Activated CD4-positive, CD25-positive, alpha-beta regulatory T cell (primary cell): ENCODE results near the gene ANKRD29.
"Not testable (repeated sequence)": the region's sequence is repeated elsewhere in the genome, so short reads cannot be mapped to it uniquely, and the experiment has no call there.

ENCODE experiments used
- DNase-seq, 4 experiments: peaks; one replicate each; lab custom pipeline; 2025; lab: John Stamatoyannopoulos, UW

ANKRD29 gene

DNA sequence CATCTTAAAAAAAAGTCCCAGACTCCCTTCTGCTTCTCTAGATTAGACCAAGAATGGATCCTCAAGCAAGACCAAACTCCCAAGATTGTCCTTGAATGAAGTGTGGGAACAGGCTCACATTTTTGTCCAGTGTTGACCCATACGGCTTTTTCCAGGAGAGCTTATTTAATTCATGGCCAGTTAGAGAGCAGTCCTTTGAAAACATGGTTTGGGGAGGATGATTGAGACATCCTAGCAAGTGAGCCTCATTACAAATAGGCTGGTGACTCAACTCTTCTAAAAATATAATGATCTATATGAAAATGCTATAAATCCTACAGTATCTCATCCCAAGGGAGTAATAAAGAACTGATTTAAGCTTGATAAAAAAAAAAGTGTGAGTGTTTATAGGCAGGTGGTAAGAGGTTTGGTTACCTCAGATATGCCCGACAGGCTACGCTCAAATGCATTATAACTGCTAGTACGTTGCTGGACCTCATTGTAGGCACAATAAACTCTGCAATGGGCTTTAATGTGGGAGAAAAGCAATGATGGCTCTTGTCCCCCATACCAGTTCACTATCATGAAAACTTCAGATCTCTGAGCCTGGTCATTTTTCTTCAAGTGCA, 17.0 kb downstream of the ANKRD29 start:
- no peak for DNase-seq

- DNase-seq, result no peak
These were observed 18.8 kb downstream of the ANKRD29 start for GRCh38 chr18:23643815-23644490.

GRCh38 chr18:23641937-23642666, 20.6 kb downstream of the ANKRD29 start:
- DNase-seq, result no peak

GRCh38 chr18:23641143-23641720, 21.5 kb downstream of the ANKRD29 start:
- DNase-seq, result no peak

- DNase-seq, result no peak
These were observed 22.7 kb downstream of the ANKRD29 start for GRCh38 chr18:23640052-23640451.

- not testable (repeated sequence) for DNase-seq
These were observed 26.3 kb downstream of the ANKRD29 start for GRCh38 chr18:23636433-23636832.

DNA sequence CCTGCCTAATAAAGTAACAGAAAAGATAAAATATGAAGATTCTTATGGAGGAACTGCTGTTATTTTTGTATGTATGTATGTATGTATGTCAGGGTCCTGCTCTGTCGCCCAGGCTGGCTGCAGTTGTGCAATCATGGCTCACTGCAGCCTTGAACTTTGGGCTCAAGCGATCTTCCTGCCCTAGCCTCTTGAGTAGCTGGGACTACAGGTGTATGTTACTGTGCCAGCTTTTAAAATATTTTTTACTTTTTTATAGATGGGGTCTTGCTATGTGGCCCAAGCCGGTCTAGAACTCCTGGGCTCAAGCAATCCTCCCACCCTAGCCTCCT, 26.7 kb downstream of the ANKRD29 start:
- DNase-seq, result no peak

DNA sequence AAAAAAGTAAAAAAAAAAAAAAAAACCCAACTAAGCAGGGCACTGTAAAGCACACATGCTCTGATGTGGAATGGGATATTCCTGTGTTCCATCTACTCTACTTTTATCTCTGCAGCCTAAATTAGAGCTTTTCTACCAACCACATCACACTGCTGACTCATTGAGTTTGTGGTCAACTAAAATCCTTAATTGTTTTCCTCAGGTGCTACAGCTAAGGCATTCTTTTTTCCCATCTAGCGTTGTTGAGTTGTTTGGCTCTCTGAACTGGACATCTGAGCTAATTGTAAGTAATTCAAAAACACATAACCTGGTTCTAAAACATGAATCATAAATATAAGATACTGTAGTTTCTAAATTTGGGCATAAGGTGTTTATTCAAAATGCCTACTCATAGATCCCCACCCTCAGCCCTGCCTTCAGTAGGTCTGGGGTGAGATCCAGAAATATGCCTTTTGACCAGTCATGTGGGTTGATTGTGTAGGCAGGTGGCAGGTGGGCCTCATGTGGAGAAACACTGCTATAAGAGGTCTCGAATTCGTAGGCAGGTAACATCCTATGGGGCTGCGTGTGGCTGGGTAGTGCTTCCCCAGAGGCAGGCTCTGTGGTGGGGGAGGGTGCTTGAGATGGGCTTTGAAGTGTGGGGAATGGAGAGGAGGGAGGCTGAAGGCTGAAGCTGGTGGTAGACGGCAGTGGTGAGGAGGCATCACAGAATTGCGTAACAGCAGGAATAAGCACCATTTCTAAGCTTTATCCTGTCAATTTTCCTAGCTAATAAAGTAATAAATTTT, 27.2 kb downstream of the ANKRD29 start:
- DNase-seq, result no peak

GRCh38 chr18:23634692-23635091, 28.0 kb downstream of the ANKRD29 start:
- no peak for DNase-seq

DNA sequence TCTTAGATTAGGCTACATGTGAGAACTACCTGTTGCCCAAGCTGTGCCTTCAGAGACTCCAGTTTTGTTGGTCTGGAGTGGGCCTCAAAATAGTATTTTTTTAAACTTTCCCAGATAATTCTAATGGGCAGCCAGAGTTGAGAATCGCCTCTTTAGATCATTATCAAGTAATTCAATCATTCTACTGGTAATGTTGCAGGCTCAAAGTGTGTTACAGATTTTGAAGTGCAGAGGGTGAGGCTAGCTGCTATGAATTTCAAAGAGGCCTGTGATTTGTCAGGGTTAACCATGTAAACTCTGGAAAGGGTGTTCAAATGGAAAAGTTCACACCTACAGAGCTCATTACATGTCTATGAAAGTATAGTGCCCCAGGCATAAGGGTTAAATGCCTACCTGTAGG, 30.1 kb downstream of the ANKRD29 start:
- DNase-seq, result no peak

GRCh38 chr18:23631746-23632145, 31.0 kb downstream of the ANKRD29 start:
- DNase-seq, result no peak

GRCh38 chr18:23631312-23631711, 31.4 kb downstream of the ANKRD29 start:
- no peak for DNase-seq

- no peak for DNase-seq
These were observed 33.2 kb downstream of the ANKRD29 start for GRCh38 chr18:23629444-23629946.

DNA sequence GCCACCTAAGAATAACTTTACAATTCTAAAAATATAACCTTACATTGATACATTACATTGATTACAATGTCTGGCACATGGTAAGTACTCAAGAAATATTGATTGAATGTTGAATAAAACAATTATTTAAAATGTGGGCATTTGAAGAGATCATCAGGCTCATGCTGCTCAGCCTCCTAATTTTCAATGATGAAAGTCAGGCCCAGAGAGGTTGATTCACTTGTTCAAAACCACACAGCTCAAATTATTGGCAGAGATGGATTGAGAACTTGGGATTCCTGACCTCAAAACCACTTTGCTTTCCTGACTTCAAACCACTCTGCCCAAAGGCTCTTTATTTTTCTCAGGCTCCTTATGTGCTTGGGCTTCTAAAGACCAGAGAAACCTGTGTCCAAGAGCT, 34.7 kb downstream of the ANKRD29 start:
- no peak for DNase-seq

DNA sequence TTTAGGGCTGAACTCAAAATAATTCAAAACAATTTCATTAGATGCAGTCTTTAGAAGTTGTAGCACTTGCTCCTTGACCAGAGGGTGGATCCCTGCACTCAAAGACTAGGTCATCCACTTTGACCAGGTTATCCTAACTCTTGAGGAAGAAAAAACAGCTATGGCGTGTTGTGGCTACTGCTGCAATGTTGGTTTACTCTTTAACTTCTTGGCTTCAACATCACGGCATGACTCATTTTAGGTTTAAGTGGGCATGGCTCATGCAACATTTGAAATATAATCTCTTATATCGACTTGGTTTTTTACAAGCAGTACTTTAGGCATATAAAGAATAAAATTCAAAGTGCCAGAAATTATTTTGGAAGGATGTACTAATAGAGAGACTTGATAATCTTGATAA, 35.4 kb downstream of the ANKRD29 start:
- DNase-seq, result no peak

GRCh38 chr18:23626451-23627279, 36.0 kb downstream of the ANKRD29 start:
- no peak for DNase-seq

- DNase-seq, result no peak
These were observed 39.7 kb downstream of the ANKRD29 start for GRCh38 chr18:23623040-23623439.

DNA sequence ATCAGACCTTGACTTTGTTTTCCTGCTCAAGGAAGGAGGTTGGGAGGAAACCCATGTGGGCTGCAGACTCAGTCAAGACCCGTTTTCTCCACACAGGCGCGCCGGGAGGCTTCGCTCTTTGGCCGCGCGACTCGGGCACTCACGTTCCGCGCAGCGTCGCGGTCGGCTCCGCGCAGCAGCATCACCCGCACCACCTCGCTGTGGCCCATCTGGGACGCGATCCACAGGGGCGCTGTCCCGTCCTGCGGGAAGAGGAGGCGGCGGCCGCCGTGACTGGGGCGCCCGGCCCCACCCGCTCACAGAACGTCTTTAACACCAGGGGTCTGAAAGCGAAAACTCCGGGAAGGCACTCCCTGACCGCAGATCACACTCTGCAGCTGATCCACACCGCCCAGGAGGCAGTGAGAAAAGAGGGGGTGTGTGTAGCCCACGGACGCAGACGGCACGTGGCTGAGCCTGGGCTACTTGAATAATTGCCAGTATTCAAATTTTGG, 43.3 kb downstream of the ANKRD29 start:
- no peak for DNase-seq

- no peak for DNase-seq
These were observed 43.8 kb downstream of the ANKRD29 start for GRCh38 chr18:23618862-23619387.

DNA sequence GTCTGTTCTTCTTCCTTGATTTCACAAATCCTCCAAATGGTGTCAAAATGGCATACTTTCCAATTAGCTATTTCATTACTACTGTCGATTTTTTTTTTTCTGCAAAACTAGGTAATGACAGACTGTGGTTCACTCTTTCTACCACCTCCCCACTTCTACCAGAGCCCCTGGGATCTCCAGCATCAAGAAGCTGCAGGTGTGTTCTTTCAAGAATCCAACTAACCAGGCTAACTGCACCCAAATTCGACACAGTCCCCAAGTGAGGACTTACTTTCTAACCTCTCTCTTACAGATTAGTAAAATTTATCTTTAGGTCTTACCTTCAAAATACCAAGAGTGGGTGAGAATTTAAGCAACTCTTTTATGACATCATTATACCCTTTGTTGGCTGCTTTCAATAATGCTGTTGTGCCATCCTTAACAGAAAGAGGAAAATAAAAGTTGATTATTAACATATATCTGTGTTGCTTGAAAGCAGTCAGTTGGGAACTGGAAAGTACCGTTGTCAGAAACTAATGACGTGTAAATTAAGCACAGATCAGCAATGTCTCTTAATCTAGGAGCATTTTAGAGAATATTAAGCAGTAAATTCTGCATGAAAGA, 45.2 kb downstream of the ANKRD29 start:
- DNase-seq, result no peak
